ENCODE measurements around the gene TMEM234.
"Not testable (repeated sequence)": the region's sequence is repeated elsewhere in the genome, so short reads cannot be mapped to it uniquely, and the experiment has no call there.

The TMEM234 gene

GRCh38 chr1:32221980-32222755, at the start of gene TMEM234, which contains the start of gene EIF3I:
TMEM234 (minus strand) TSS chr1:32222353; CDS start chr1:32222322, 31 bp downstream.
EIF3I (plus strand) TSS chr1:32222407; CDS start chr1:32222442, 35 bp downstream.
- peak; percentile 72 for DNase-seq (ENCODE audit: low read depth)

GRCh38 chr1:32269744-32270143, 47.6 kb upstream of the TMEM234 start:
- no peak for DNase-seq (ENCODE audit: low read depth)
- no peak overlapping the region for H3K4me3 ChIP-seq (ENCODE audit: low read depth, low read length)
- TF ChIP-seq CTCF (IDR thresholded peaks at IDR 0.05; ENCODE audit: control insufficient read depth, extremely low read depth, insufficient read depth): no peak

More at GRCh38 chr1:32221980-32222755, at the start of gene TMEM234, which contains the start of gene EIF3I:
- peak within 1 kb of the TSS; percentile 100 for H3K4me3 ChIP-seq (ENCODE audit: low read depth, low read length)
- TF ChIP-seq CTCF (IDR thresholded peaks at IDR 0.05; ENCODE audit: control insufficient read depth, extremely low read depth, insufficient read depth): no peak

- no peak overlapping the region for H3K4me3 ChIP-seq (ENCODE audit: low read depth, low read length)
- no peak for TF ChIP-seq CTCF (IDR thresholded peaks at IDR 0.05; ENCODE audit: control insufficient read depth, extremely low read depth, insufficient read depth)
- DNase-seq (ENCODE audit: low read depth): no peak
These were observed 44.9 kb upstream of the TMEM234 start for GRCh38 chr1:32266921-32267591.

GRCh38 chr1:32265846-32266245, 43.7 kb upstream of the TMEM234 start:
- no peak for DNase-seq (ENCODE audit: low read depth)

GRCh38 chr1:32263744-32264143, 41.6 kb upstream of the TMEM234 start:
- DNase-seq (ENCODE audit: low read depth): no peak
- H3K4me3 ChIP-seq (ENCODE audit: low read depth, low read length): no peak overlapping the region
- no peak for TF ChIP-seq CTCF (IDR thresholded peaks at IDR 0.05; ENCODE audit: control insufficient read depth, extremely low read depth, insufficient read depth)

More at GRCh38 chr1:32265846-32266245, 43.7 kb upstream of the TMEM234 start:
- TF ChIP-seq CTCF (IDR thresholded peaks at IDR 0.05; ENCODE audit: control insufficient read depth, extremely low read depth, insufficient read depth): no peak
- H3K4me3 ChIP-seq (ENCODE audit: low read depth, low read length): no peak overlapping the region

GRCh38 chr1:32263236-32263593, 41.1 kb upstream of the TMEM234 start:
- DNase-seq (ENCODE audit: low read depth); H3K4me3 ChIP-seq (ENCODE audit: low read depth, low read length): not testable (repeated sequence)

GRCh38 chr1:32257227-32257508, 35.0 kb upstream of the TMEM234 start:
- H3K4me3 ChIP-seq (ENCODE audit: low read depth, low read length): no peak overlapping the region
- TF ChIP-seq CTCF (IDR thresholded peaks at IDR 0.05; ENCODE audit: control insufficient read depth, extremely low read depth, insufficient read depth): no peak
- DNase-seq (ENCODE audit: low read depth): no peak
